ENCODE data around the gene ZDHHC19. TPM values are rescaled to one million over a fixed set of nuclear protein-coding genes. Genes with fewer than 3 reads are reported as not detected.
"Not testable (repeated sequence)": the region's sequence is repeated elsewhere in the genome, so short reads cannot be mapped to it uniquely, and the experiment has no call there.

ZDHHC19 gene
- total RNA-seq, 1 donor from 2014 or later = 0.36 TPM

- DNase-seq (ENCODE audit: low spot score) = no peak
- Mint-ChIP-seq H3K27ac (no peak overlapping the region), H3K36me3 (ENCODE audit: low read depth) (no peaks in the 10 kb centered on the region), H3K9me3 (no peaks in the 10 kb centered on the region), H3K4me3 (peak overlapping the region; percentile 80), H3K4me1 (ENCODE audit: low read depth) (peaks cover 4% of the 10 kb centered on the region), H3K27me3 (ENCODE audit: insufficient read depth) (peaks cover 14% of the 10 kb centered on the region)
- intact Hi-C loops (cut with micrococcal nuclease) = loop anchor here (5.0 to 10.0 kb wide), 4 partner anchors 245 to 1440 kb away; partner anchors contain the start of gene TNK2
These were observed 3.9 kb downstream of the ZDHHC19 start for GRCh38 chr3:196207159-196207832.

DNA sequence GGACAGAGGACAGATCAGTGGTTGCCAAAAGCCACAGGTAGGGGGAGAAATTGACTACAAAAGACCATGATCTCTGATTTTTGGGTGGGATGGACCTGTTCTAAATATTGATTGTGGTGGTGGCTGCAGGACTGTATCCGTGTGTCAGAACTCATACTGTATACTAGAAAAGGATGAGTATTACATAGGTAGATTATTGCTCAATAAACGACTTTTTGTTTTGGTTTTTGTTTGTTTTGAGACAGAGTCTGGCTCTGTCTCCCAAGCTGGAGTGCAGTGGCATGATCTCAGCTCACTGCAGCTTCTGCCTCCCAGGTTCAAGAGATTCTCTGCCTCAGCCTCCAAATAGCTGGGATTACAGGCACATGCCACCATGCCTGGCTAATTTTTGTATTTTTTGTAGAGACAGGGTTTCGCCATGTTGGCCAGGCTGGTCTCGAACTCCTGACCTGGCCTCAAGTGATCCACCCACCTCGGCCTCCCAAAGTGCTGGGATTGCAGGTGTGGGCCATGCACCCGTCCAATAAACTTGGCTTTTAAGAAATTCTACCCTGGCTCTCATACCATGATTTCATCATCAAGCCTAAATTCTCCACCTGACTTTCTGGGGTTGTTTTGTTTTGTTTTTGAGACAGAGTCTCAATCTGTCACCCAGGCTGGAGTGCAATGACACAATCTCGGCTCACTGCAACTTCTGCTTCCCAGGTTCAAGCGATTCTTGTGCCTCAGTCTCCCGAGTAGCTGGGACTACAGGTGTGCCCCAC, 5.6 kb downstream of the ZDHHC19 start:
- DNase-seq (ENCODE audit: low spot score); H3K27ac Mint-ChIP-seq; H3K4me3 Mint-ChIP-seq; H3K36me3 Mint-ChIP-seq (ENCODE audit: low read depth); H3K4me1 Mint-ChIP-seq (ENCODE audit: low read depth); H3K9me3 Mint-ChIP-seq: not testable (repeated sequence)
- H3K27me3 Mint-ChIP-seq (ENCODE audit: insufficient read depth) = peaks cover 14% of the 10 kb centered on the region
- intact Hi-C loops (cut with micrococcal nuclease) = loop anchor here (5.0 to 10.0 kb wide), 4 partner anchors 243 to 1438 kb away; partner anchors contain the start of gene TNK2

GRCh38 chr3:196203846-196204245, 7.4 kb downstream of the ZDHHC19 start:
- H3K4me1 Mint-ChIP-seq (ENCODE audit: low read depth) = peaks cover 4% of the 10 kb centered on the region
- DNase-seq (ENCODE audit: low spot score) = no peak
- H3K27me3 Mint-ChIP-seq (ENCODE audit: insufficient read depth) = peaks cover 11% of the 10 kb centered on the region
- no peak overlapping the region for H3K27ac Mint-ChIP-seq
- H3K36me3 Mint-ChIP-seq (ENCODE audit: low read depth) = no peaks in the 10 kb centered on the region
- intact Hi-C loops (cut with micrococcal nuclease) = loop anchor here (10.0 kb wide), 1 partner anchor 519 kb away; no protein-coding TSS in a partner anchor
- H3K9me3 Mint-ChIP-seq = no peaks in the 10 kb centered on the region
- H3K4me3 Mint-ChIP-seq = no peak overlapping the region

GRCh38 chr3:196202516-196202970, 8.7 kb downstream of the ZDHHC19 start:
- peaks cover 7% of the 10 kb centered on the region for H3K27me3 Mint-ChIP-seq (ENCODE audit: insufficient read depth)
- DNase-seq (ENCODE audit: low spot score) = no peak
- H3K4me1 Mint-ChIP-seq (ENCODE audit: low read depth) = no peaks in the 10 kb centered on the region
- no peak overlapping the region for H3K27ac Mint-ChIP-seq
- no peaks in the 10 kb centered on the region for H3K36me3 Mint-ChIP-seq (ENCODE audit: low read depth)
- H3K9me3 Mint-ChIP-seq = no peaks in the 10 kb centered on the region
- intact Hi-C loops (cut with micrococcal nuclease) = loop anchor here (10.0 kb wide), 1 partner anchor 518 kb away; no protein-coding TSS in a partner anchor
- no peak overlapping the region for H3K4me3 Mint-ChIP-seq

GRCh38 chr3:196198771-196199753, 12.1 kb downstream of the ZDHHC19 start:
- intact Hi-C loops (cut with micrococcal nuclease) = no loop called here
- Mint-ChIP-seq H3K4me1 (ENCODE audit: low read depth) (peaks cover 6% of the 10 kb centered on the region), H3K27me3 (ENCODE audit: insufficient read depth) (peaks cover 4% of the 10 kb centered on the region), H3K9me3 (no peaks in the 10 kb centered on the region), H3K4me3 (no peak overlapping the region), H3K27ac (no peak overlapping the region), H3K36me3 (ENCODE audit: low read depth) (no peaks in the 10 kb centered on the region)
- DNase-seq (ENCODE audit: low spot score) = no peak

GRCh38 chr3:196198081-196198675, 13.0 kb downstream of the ZDHHC19 start:
- Mint-ChIP-seq H3K36me3 (ENCODE audit: low read depth) (no peaks in the 10 kb centered on the region), H3K27me3 (ENCODE audit: insufficient read depth) (peaks cover 2% of the 10 kb centered on the region), H3K9me3 (no peaks in the 10 kb centered on the region), H3K4me1 (ENCODE audit: low read depth) (peaks cover 12% of the 10 kb centered on the region), H3K27ac (no peak overlapping the region), H3K4me3 (no peak overlapping the region)
- intact Hi-C loops (cut with micrococcal nuclease) = no loop called here
- no peak for DNase-seq (ENCODE audit: low spot score)

DNA sequence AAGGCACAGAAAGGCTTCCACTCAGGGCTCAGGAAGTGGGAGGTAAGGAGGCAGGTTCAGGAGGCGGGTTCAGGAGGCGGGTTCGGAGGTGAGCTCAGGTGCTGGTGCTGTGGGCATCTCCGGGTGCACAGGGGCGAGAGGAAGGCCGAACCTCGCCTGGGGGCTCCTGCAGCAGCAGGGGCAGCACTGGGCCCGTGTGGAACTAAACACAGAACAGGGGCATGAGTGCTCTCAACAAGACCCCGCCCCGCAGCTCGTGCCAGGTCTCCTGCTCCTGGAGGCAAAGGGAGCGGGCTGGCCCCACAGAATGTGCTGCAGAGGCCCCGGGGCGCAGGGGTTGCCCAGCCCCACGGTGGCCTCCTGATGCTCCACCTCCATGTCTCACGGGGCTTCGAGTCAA, 13.7 kb downstream of the ZDHHC19 start:
- peaks cover 18% of the 10 kb centered on the region for H3K4me1 Mint-ChIP-seq (ENCODE audit: low read depth)
- H3K27me3 Mint-ChIP-seq (ENCODE audit: insufficient read depth) = peaks cover 2% of the 10 kb centered on the region
- H3K36me3 Mint-ChIP-seq (ENCODE audit: low read depth) = peaks cover under 1% of the 10 kb centered on the region
- DNase-seq (ENCODE audit: low spot score) = no peak
- no peak overlapping the region for H3K27ac Mint-ChIP-seq
- H3K4me3 Mint-ChIP-seq = no peak overlapping the region
- intact Hi-C loops (cut with micrococcal nuclease) = loop anchor here (2.0 kb wide), 1 partner anchor 347 kb away; no protein-coding TSS in a partner anchor
- H3K9me3 Mint-ChIP-seq = no peaks in the 10 kb centered on the region

GRCh38 chr3:196195664-196196265, 15.4 kb downstream of the ZDHHC19 start:
- Mint-ChIP-seq H3K36me3 (ENCODE audit: low read depth) (peaks cover 1% of the 10 kb centered on the region), H3K27ac (peak overlapping the region; percentile 44)
- intact Hi-C loops (cut with micrococcal nuclease) = loop anchor here (1.0 to 2.0 kb wide), 3 partner anchors 122 to 345 kb away; no protein-coding TSS in a partner anchor

DNA sequence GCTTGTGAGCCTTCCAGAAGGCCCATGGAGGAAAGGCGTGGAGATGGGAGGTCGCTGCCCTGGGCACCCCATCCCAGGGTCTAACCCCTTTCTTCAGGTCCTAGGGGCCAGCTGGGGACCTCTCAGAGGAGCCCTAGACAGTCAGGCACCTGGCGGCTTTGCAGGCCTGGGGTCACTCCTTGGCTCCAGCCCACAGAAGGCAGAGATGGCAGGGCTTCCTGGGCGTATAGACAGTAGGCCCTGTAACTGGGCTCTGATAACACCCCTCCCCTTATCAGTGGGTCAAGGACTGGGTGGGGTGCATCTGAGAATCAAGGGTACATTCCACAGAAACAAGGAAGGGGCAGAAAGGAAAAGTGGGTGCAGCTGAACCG, 16.7 kb downstream of the ZDHHC19 start:
- intact Hi-C loops (cut with micrococcal nuclease) = no loop called here
- Mint-ChIP-seq H3K27me3 (ENCODE audit: insufficient read depth) (peaks cover 2% of the 10 kb centered on the region), H3K27ac (peak overlapping the region; percentile 55), H3K9me3 (no peaks in the 10 kb centered on the region), H3K36me3 (ENCODE audit: low read depth) (peaks cover 1% of the 10 kb centered on the region), H3K4me3 (no peak overlapping the region), H3K4me1 (ENCODE audit: low read depth) (peaks cover 40% of the 10 kb centered on the region)
- DNase-seq (ENCODE audit: low spot score) = no peak

More at GRCh38 chr3:196195664-196196265, 15.4 kb downstream of the ZDHHC19 start:
- Mint-ChIP-seq H3K4me3 (no peak overlapping the region), H3K4me1 (ENCODE audit: low read depth) (peaks cover 36% of the 10 kb centered on the region), H3K27me3 (ENCODE audit: insufficient read depth) (peaks cover 2% of the 10 kb centered on the region), H3K9me3 (no peaks in the 10 kb centered on the region)
- DNase-seq (ENCODE audit: low spot score) = no peak

GRCh38 chr3:196193736-196194541, 17.3 kb downstream of the ZDHHC19 start:
- no peak for DNase-seq (ENCODE audit: low spot score)
- H3K4me1 Mint-ChIP-seq (ENCODE audit: low read depth) = peaks cover 42% of the 10 kb centered on the region
- intact Hi-C loops (cut with micrococcal nuclease) = loop anchor here (2.0 kb wide), 1 partner anchor 15 kb away; no protein-coding TSS in a partner anchor
- peaks cover 2% of the 10 kb centered on the region for H3K27me3 Mint-ChIP-seq (ENCODE audit: insufficient read depth)
- H3K4me3 Mint-ChIP-seq = no peak overlapping the region
- no peaks in the 10 kb centered on the region for H3K9me3 Mint-ChIP-seq
- H3K36me3 Mint-ChIP-seq (ENCODE audit: low read depth) = peaks cover 1% of the 10 kb centered on the region
- H3K27ac Mint-ChIP-seq = peak overlapping the region; percentile 98

GRCh38 chr3:196193133-196193735, 18.0 kb downstream of the ZDHHC19 start:
- H3K4me1 Mint-ChIP-seq (ENCODE audit: low read depth) = peaks cover 44% of the 10 kb centered on the region
- H3K4me3 Mint-ChIP-seq = no peak overlapping the region

More at GRCh38 chr3:196193133-196193735, 18.0 kb downstream of the ZDHHC19 start:
- H3K27ac Mint-ChIP-seq = peak overlapping the region; percentile 98
- H3K36me3 Mint-ChIP-seq (ENCODE audit: low read depth) = peaks cover 1% of the 10 kb centered on the region
- intact Hi-C loops (cut with micrococcal nuclease) = loop anchor here (2.0 kb wide), 1 partner anchor 14 kb away; no protein-coding TSS in a partner anchor
- DNase-seq (ENCODE audit: low spot score) = no peak
- no peaks in the 10 kb centered on the region for H3K9me3 Mint-ChIP-seq
- peaks cover 2% of the 10 kb centered on the region for H3K27me3 Mint-ChIP-seq (ENCODE audit: insufficient read depth)
